Measurements from ENCODE around the gene ABCB10.

The ABCB10 gene

DNA sequence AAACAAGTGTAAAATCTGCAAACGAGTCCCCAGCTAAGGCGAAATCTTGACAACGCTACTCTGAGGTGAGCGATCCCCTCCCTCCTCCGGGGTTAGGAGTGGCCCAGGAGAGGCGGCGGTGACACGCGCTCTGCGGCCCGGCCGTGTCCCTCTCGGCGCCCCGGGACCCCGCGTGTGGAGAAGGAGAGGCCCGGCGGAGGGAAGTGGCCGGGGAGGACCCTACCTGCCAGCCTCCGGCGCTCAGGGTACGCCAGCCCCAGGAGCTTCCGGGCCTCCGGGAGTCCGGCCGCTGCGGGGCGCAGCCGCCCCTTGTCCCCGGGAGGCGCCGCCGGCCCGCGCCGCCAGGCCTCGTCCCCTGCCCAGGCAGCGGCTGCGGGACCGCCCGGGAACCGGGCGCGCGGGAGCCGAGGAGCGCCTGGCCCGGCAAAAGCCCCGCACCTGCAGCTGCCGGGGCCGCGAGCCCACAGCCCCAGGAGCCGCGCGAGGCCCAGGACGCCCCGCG lies 543 bp downstream of the ABCB10 start:
- FAIRE-seq = no peak
- peak; percentile 42 for DNase-seq (ENCODE audit: insufficient read length, low spot score)
- TF ChIP-seq SPI1 (IDR thresholded peaks at IDR 0.05; ENCODE audit: low read depth, low read length) (no peak), POLR2A (IDR thresholded peaks at IDR 0.05; ENCODE audit: low read depth, low read length) (no peak), TAF1 (IDR thresholded peaks at IDR 0.05; ENCODE audit: low read depth, low read length) (no peak), PAX5 (IDR thresholded peaks at IDR 0.05; ENCODE audit: insufficient read depth, low read length, severe bottlenecking) (no peak), POU2F2 (IDR thresholded peaks at IDR 0.05; ENCODE audit: low read depth, low read length) (no peak), POLR2AphosphoS5 (IDR thresholded peaks at IDR 0.05; ENCODE audit: low read depth, low read length) (no peak)

DNA sequence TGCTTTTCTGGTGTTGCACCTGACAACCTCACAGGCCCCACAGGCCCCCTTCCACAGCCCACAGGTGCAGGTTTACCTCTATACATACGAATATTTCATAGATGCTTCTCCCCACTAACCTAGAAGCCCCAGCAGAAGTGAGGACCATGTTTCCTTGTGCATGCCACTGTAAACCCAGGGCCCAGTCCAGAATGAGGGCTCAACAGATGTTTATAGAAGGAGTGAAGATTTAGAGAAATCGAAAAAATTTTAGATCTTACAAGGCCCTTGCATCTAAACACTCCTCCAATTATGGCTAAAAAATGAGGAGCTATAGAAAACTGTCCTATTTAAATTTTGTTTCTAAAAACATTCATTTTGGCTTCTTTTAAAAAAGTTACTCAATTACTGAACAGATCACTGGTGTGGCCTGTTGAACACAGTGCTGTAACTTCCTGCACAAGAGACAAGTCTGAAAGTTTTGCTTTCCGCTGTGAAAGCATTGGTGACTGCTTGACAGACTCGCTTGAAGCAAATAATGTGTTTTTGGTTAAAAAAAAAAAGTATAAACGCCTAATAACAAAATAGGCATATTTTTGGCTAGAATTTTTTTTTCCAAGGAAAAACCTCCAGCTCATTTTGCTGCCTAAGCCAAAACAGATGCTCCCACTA lies 1.2 kb downstream of the ABCB10 start:
- DNase-seq (ENCODE audit: insufficient read length, low spot score) (peak; percentile 37), FAIRE-seq (no peak)
- TF ChIP-seq POU2F2 (IDR thresholded peaks at IDR 0.05; ENCODE audit: low read depth, low read length) (no peak), TAF1 (IDR thresholded peaks at IDR 0.05; ENCODE audit: low read depth, low read length) (no peak), SPI1 (IDR thresholded peaks at IDR 0.05; ENCODE audit: low read depth, low read length) (no peak), PAX5 (IDR thresholded peaks at IDR 0.05; ENCODE audit: insufficient read depth, low read length, severe bottlenecking) (no peak), POLR2A (IDR thresholded peaks at IDR 0.05; ENCODE audit: low read depth, low read length) (no peak), POLR2AphosphoS5 (IDR thresholded peaks at IDR 0.05; ENCODE audit: low read depth, low read length) (no peak)

DNA sequence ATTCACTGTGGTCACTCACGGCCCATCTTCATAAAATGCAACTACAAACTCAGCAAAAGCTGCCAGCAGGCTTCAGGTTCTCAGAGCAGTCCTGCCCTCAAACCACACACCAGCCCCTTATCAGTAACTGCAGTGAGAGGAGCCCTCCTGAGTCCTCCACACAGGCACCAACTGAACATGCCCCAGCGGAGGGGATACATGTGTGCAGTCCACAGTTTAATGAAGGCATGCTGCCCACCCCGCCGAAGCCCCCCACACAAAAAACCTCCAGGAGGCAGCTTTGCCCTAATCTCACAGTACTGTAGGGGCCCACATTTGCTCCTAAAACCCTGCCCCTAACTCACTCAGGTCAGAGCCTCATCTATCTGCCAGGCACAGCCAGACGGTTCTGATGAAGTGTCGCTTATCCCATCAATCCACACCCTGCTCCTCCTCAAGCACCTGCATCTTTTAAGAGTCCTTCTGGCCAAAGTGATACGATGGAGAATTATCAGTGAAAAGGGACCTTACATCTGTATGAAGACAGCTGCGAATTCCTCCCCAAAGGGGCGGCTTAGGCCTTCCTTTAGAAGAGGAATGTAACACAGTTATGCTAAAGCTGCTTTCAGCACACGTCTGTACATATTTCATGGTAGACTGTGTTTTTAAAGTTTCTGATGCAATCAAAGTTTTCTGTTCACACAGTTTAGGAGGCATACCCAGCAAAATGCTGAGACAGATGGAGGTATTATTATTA lies 3.5 kb downstream of the ABCB10 start:
- no peak for TF ChIP-seq POLR2A (IDR thresholded peaks at IDR 0.05; ENCODE audit: low read depth, low read length)
- TF ChIP-seq TAF1 (IDR thresholded peaks at IDR 0.05; ENCODE audit: low read depth, low read length) = no peak
- FAIRE-seq = no peak
- DNase-seq (ENCODE audit: insufficient read length, low spot score) = no peak

DNA sequence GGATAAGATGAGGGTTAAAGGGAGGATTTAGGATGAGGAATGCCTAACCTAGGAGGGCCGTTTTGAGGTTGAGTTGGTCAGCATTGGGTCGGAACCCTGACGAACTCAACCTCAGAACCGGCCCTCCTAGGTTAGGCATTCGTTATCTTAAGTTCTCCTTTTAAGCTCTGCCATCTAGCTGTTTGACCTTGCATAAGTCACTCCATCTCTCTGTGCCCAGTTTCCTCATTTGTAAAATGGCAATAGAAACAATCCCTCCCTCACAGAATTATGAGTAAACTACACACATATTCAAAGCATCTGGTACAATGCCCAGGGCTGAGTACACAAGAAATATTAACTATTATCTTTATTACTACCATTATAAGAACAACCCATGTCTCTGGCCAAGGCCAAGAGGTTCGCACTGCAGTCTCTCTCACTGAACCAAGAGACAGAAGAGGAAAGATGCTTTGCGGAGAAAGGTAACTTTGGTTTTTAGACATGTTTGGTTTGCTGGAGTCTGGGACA lies 4.8 kb downstream of the ABCB10 start:
- DNase-seq (ENCODE audit: insufficient read length, low spot score) (no peak), FAIRE-seq (no peak)
- no peak for TF ChIP-seq PAX5 (IDR thresholded peaks at IDR 0.05; ENCODE audit: insufficient read depth, low read length, severe bottlenecking)
- TF ChIP-seq POLR2AphosphoS5 (IDR thresholded peaks at IDR 0.05; ENCODE audit: low read depth, low read length) = no peak
- TF ChIP-seq TAF1 (IDR thresholded peaks at IDR 0.05; ENCODE audit: low read depth, low read length) = no peak
- TF ChIP-seq POLR2A (IDR thresholded peaks at IDR 0.05; ENCODE audit: low read depth, low read length) = no peak
- TF ChIP-seq POU2F2 (IDR thresholded peaks at IDR 0.05; ENCODE audit: low read depth, low read length) = no peak
- TF ChIP-seq SPI1 (IDR thresholded peaks at IDR 0.05; ENCODE audit: low read depth, low read length) = no peak

DNA sequence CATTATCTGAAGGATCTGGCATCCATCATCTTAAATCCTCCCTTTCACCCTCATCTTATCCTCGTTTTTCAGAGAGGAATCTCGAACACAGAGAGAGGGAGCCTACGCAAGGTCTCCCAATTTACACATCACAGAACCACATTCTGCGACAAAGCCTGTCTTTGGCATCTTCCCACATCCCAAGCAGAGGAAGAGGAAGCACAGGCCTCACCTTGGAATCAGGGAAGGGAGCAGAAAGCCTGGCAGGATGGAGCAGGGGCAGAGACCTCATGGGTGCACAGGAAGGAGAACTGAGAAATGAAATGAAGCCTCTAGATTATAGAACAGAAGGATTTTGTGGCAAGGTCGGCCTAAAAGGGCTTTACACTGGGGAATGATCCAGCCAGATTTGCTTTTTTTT lies 5.8 kb downstream of the ABCB10 start:
- no peak for DNase-seq (ENCODE audit: insufficient read length, low spot score)
- TF ChIP-seq TAF1 (IDR thresholded peaks at IDR 0.05; ENCODE audit: low read depth, low read length) = no peak
- TF ChIP-seq PAX5 (IDR thresholded peaks at IDR 0.05; ENCODE audit: insufficient read depth, low read length, severe bottlenecking) = no peak
- no peak for TF ChIP-seq POLR2A (IDR thresholded peaks at IDR 0.05; ENCODE audit: low read depth, low read length)
- no peak for TF ChIP-seq SPI1 (IDR thresholded peaks at IDR 0.05; ENCODE audit: low read depth, low read length)
- no peak for FAIRE-seq

DNA sequence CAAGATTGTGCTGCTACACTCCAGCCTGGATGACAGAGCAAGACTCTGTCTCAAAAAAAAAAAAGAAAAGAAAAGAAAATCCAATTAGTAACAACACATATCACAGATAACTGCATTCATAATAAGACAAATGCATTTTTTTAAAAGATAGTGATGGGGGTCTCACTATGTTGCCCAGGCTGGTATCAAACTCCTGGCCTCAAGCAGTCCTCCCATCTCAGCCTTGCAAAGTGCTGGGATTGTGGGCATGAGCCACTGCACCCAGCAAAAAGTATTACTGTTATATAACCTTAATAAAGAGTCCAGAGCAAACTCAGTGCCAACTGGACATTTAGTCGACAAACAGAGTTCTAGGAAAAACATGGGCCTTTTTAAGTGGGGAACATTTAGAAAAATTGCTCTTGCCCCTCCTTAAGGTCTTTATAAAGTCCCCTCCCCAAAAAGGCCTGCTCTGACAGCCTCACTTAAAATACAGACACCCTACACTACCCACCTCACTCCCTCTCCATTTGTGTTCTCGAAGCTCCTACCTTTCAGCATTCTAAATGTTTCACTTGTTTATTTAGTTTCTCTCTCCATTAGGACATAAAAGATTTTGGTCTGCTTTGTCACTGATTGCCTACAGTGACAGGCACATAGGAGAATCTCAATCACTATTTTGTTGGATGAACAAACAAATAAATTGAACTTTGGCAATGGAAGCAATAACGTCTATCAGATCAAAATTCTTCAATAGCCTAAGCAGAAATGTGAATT lies 7.5 kb downstream of the ABCB10 start:
- no peak for DNase-seq (ENCODE audit: insufficient read length, low spot score)
- TF ChIP-seq PAX5 (IDR thresholded peaks at IDR 0.05; ENCODE audit: insufficient read depth, low read length, severe bottlenecking) = no peak
- no peak for TF ChIP-seq POLR2AphosphoS5 (IDR thresholded peaks at IDR 0.05; ENCODE audit: low read depth, low read length)
- no peak for TF ChIP-seq POU2F2 (IDR thresholded peaks at IDR 0.05; ENCODE audit: low read depth, low read length)
- TF ChIP-seq SPI1 (IDR thresholded peaks at IDR 0.05; ENCODE audit: low read depth, low read length) = no peak
- TF ChIP-seq POLR2A (IDR thresholded peaks at IDR 0.05; ENCODE audit: low read depth, low read length) = no peak
- no peak for TF ChIP-seq TAF1 (IDR thresholded peaks at IDR 0.05; ENCODE audit: low read depth, low read length)
- FAIRE-seq = no peak

DNA sequence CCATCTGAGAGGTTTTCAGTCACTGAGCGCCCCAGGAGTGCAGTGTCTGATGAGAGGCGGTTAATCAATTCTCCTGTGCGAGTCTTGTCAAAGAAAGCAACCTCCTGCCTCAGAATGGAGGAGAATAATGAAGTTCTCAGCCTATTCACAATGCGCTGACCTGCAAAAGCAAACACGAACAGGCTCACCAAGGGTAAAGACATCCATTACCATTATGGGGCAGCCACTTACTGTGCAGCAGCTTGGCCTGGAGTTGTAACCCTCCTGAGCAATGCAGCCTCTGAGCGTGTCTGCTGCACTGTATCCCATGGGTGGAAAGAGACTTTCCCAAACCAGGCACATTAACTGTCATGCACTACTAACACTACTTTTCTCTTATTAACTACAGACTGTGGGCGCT lies 11.0 kb downstream of the ABCB10 start:
- DNase-seq (ENCODE audit: insufficient read length, low spot score) (no peak), FAIRE-seq (no peak)
- TF ChIP-seq TAF1 (IDR thresholded peaks at IDR 0.05; ENCODE audit: low read depth, low read length) (no peak), POLR2AphosphoS5 (IDR thresholded peaks at IDR 0.05; ENCODE audit: low read depth, low read length) (no peak), SPI1 (IDR thresholded peaks at IDR 0.05; ENCODE audit: low read depth, low read length) (no peak), PAX5 (IDR thresholded peaks at IDR 0.05; ENCODE audit: insufficient read depth, low read length, severe bottlenecking) (no peak), POLR2A (IDR thresholded peaks at IDR 0.05; ENCODE audit: low read depth, low read length) (no peak), POU2F2 (IDR thresholded peaks at IDR 0.05; ENCODE audit: low read depth, low read length) (no peak)

DNA sequence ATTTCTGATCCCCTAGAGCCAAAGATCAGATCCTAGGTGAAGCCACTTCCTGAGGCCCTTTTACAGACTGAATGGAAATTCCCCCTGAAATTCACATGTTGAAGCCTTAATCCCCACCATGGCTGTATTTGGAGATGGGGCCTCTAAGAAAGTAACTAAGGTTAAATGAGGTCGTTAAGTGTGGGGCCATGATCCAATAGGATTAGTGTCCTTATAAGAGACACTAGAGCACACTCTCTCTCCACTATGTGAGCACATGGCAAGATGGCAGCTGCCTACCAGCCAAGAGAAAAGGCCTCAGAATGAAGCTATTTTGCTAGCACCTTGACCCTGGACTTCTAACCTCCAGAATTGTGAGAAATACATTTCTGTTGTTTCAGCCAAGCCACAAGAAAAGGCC lies 13.9 kb downstream of the ABCB10 start:
- TF ChIP-seq POU2F2 (IDR thresholded peaks at IDR 0.05; ENCODE audit: low read depth, low read length) (no peak), PAX5 (IDR thresholded peaks at IDR 0.05; ENCODE audit: insufficient read depth, low read length, severe bottlenecking) (no peak), POLR2AphosphoS5 (IDR thresholded peaks at IDR 0.05; ENCODE audit: low read depth, low read length) (no peak), SPI1 (IDR thresholded peaks at IDR 0.05; ENCODE audit: low read depth, low read length) (no peak)
- no peak for DNase-seq (ENCODE audit: insufficient read length, low spot score)
- FAIRE-seq = no peak

DNA sequence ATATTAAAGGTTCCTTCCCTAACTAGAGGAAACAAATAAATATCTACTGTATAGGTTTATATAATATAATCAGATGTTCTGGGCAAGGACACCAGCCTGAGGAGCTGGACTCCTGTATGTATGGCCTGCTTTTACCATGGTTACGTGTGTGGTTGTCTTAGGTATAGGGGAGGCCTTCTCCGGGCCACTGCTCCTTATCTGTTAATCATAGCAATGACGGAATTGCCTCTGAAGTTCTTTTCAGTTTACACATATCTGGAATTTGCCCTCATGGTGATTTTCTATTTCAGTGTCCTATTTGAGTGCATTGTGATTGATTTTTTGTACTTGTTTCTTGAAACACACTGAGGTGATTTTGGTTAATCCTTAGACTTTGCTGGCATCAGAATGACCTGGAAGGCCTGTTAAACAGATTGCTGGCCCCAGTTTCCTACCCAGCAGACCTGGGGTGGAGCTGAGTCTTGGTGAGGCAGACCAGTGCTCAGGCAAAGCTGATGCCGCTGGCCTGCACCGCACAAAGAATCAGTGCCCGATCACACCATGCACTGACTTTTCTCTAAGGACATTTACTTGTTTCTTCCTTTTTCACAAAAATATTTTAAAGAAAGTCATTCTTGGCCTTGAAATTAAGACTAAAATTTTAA lies 18.5 kb downstream of the ABCB10 start:
- no peak for DNase-seq (ENCODE audit: insufficient read length, low spot score)
- no peak for FAIRE-seq
- TF ChIP-seq SPI1 (IDR thresholded peaks at IDR 0.05; ENCODE audit: low read depth, low read length) (no peak), POLR2A (IDR thresholded peaks at IDR 0.05; ENCODE audit: low read depth, low read length) (no peak), PAX5 (IDR thresholded peaks at IDR 0.05; ENCODE audit: insufficient read depth, low read length, severe bottlenecking) (no peak), TAF1 (IDR thresholded peaks at IDR 0.05; ENCODE audit: low read depth, low read length) (no peak), POLR2AphosphoS5 (IDR thresholded peaks at IDR 0.05; ENCODE audit: low read depth, low read length) (no peak), POU2F2 (IDR thresholded peaks at IDR 0.05; ENCODE audit: low read depth, low read length) (no peak)

Data from GM12891 (cell line).